CD4-positive, CD25-positive, alpha-beta regulatory T cell (primary cell): Measurements from ENCODE around the gene FBRS. TPM values are rescaled to one million over a fixed set of nuclear protein-coding genes. Genes with fewer than 3 reads are reported as not detected.
"Not testable (repeated sequence)": the region's sequence is repeated elsewhere in the genome, so short reads cannot be mapped to it uniquely, and the experiment has no call there.

Experiments
- ATAC-seq, 2 donors: fragments of 150-1000 bp; cut with Tn5 transposase; one replicate each; pipeline ENCODE4 v1.10.0; 2021; ENCODE audit warnings: low read depth in 2 of 2, moderate number of reproducible peaks in 2 of 2, moderate library complexity in 1 of 2
- DNase-seq, 3 donors: peaks; one replicate each; pipeline versions ENCODE4 v3.0.0 to v3.0.0-alpha.2; 2012 to 2022; ENCODE audit warnings: mixed read lengths in 1 of 3
- H3K27ac ChIP-seq: one replicate; pipeline ENCODE4 v1.7.0; 2013; ENCODE audit warnings: mild to moderate bottlenecking, low read length; ENCODE audit not compliant: insufficient read depth, poor library complexity, severe bottlenecking
- H3K27me3 ChIP-seq: one replicate; pipeline ENCODE4 v1.7.0; 2013; ENCODE audit warnings: low read length; ENCODE audit not compliant: control insufficient read depth, insufficient read depth
- H3K36me3 ChIP-seq: one replicate; pipeline ENCODE4 v1.7.0; 2013; ENCODE audit warnings: mild to moderate bottlenecking, low read length, moderate library complexity; ENCODE audit not compliant: control insufficient read depth, insufficient read depth
- H3K4me1 ChIP-seq: 2 replicates; pipeline ENCODE4 v1.7.0; 2013; ENCODE audit warnings: mild to moderate bottlenecking, low read length; ENCODE audit not compliant: insufficient read depth, control insufficient read depth, poor library complexity, severe bottlenecking
- H3K4me3 ChIP-seq: one replicate; pipeline ENCODE4 v1.7.0; 2013; ENCODE audit warnings: low read depth, mild to moderate bottlenecking, low read length, moderate library complexity
- H3K9me3 ChIP-seq, 2 experiments: 1 replicate in 1 of 2; 2 replicates in 1 of 2; pipeline ENCODE4 v1.7.0; 2013; ENCODE audit warnings: low read length in 2 of 2, mild to moderate bottlenecking in 1 of 2, moderate library complexity in 1 of 2; ENCODE audit not compliant: control insufficient read depth in 2 of 2
- H3K27ac Mint-ChIP-seq, 3 donors: one replicate each; pipeline ENCODE4 v1.8.0; 2020 to 2022; ENCODE audit warnings: mild to moderate bottlenecking in 3 of 3, mixed read lengths in 3 of 3, moderate library complexity in 2 of 3
- H3K27me3 Mint-ChIP-seq: one replicate; pipeline ENCODE4 v1.8.0; 2022; ENCODE audit warnings: mild to moderate bottlenecking, mixed read lengths
- H3K36me3 Mint-ChIP-seq: one replicate; pipeline ENCODE4 v1.8.0; 2020; ENCODE audit warnings: mixed read lengths
- H3K4me1 Mint-ChIP-seq, 4 donors: one replicate each; pipeline ENCODE4 v1.8.0; 2020 to 2022; ENCODE audit warnings: mixed read lengths in 4 of 4, mild to moderate bottlenecking in 1 of 4
- H3K4me3 Mint-ChIP-seq, 4 donors: one replicate each; pipeline ENCODE4 v1.8.0; 2020 to 2022; ENCODE audit warnings: mild to moderate bottlenecking in 4 of 4, mixed read lengths in 4 of 4, moderate library complexity in 3 of 4
- H3K9me3 Mint-ChIP-seq, 7 donors: one replicate each; pipeline ENCODE4 v1.8.0; 2020 to 2022; ENCODE audit warnings: mixed read lengths in 7 of 7, mild to moderate bottlenecking in 3 of 7, moderate library complexity in 2 of 7
- polyA plus RNA-seq, 4 donors: library from polyadenylated mRNA; unstranded; fragments of 300-500 nt; fragmentation: Illumina TruSeq; gene quantifications; one replicate each; pipeline ENCODE4 v1.2.3, GENCODE V29; 2021
- total RNA-seq: library from RNA; stranded (reverse); gene quantifications from one replicate; pipeline ENCODE4 v1.2.3, GENCODE V29; 2022

The FBRS gene
- total and polyA plus RNA-seq, 5 donors from 2014 or later, result 2.3 to 179 (median 3.3) TPM

GRCh38 chr16:30620169-30620568 lies 38.1 kb upstream of the FBRS start:
- no peak for ATAC-seq
- H3K27me3 Mint-ChIP-seq, result peaks cover 37% of the 10 kb centered on the region
- no peaks in the 10 kb centered on the region for H3K4me1 ChIP-seq
- H3K27ac Mint-ChIP-seq, result no peak overlapping the region
- H3K36me3 ChIP-seq, result no peaks in the 10 kb centered on the region
- peaks cover 8% of the 10 kb centered on the region for H3K27me3 ChIP-seq
- no peaks in the 10 kb centered on the region for H3K9me3 ChIP-seq
- DNase-seq, result no peak
- no peaks in the 10 kb centered on the region for H3K36me3 Mint-ChIP-seq
- H3K4me3 Mint-ChIP-seq, result no peak overlapping the region
- no peaks in the 10 kb centered on the region for H3K4me1 Mint-ChIP-seq
- no peak overlapping the region for H3K27ac ChIP-seq
- H3K9me3 Mint-ChIP-seq, result peaks cover 0 to 1% (median 0%) of the 10 kb centered on the region in 7 donors
- no peak overlapping the region for H3K4me3 ChIP-seq

GRCh38 chr16:30621765-30622164 lies 36.5 kb upstream of the FBRS start:
- Mint-ChIP-seq H3K36me3 (no peaks in the 10 kb centered on the region), H3K4me3 (no peak overlapping the region), H3K27ac (no peak overlapping the region), H3K9me3 (peaks cover 0 to 1% (median 0%) of the 10 kb centered on the region in 7 donors), H3K27me3 (peaks cover 37% of the 10 kb centered on the region), H3K4me1 (no peaks in the 10 kb centered on the region)
- ATAC-seq (no peak), DNase-seq (no peak)
- Histone ChIP-seq H3K9me3 (no peaks in the 10 kb centered on the region), H3K4me1 (no peaks in the 10 kb centered on the region), H3K36me3 (no peaks in the 10 kb centered on the region), H3K27ac (no peak overlapping the region), H3K4me3 (no peak overlapping the region), H3K27me3 (peaks cover 8% of the 10 kb centered on the region)

GRCh38 chr16:30622455-30623032 lies 35.7 kb upstream of the FBRS start:
- Mint-ChIP-seq H3K27me3 (peaks cover 37% of the 10 kb centered on the region), H3K4me1 (no peaks in the 10 kb centered on the region), H3K9me3 (peaks cover 0 to 1% (median 0%) of the 10 kb centered on the region in 7 donors), H3K4me3 (peak overlapping the region in 1 of 4 donors; percentile 10), H3K27ac (no peak overlapping the region), H3K36me3 (no peaks in the 10 kb centered on the region)
- Histone ChIP-seq H3K27ac (no peak overlapping the region), H3K4me1 (no peaks in the 10 kb centered on the region), H3K36me3 (no peaks in the 10 kb centered on the region), H3K9me3 (no peaks in the 10 kb centered on the region), H3K27me3 (peaks cover 8% of the 10 kb centered on the region), H3K4me3 (no peak overlapping the region)
- ATAC-seq, result no peak
- no peak for DNase-seq

- peaks cover 3% of the 10 kb centered on the region for H3K4me1 ChIP-seq
- Mint-ChIP-seq H3K27ac (no peak overlapping the region), H3K4me1 (peaks cover 2 to 3% (median 2%) of the 10 kb centered on the region in 4 donors), H3K36me3 (no peaks in the 10 kb centered on the region), H3K27me3 (peaks cover 39% of the 10 kb centered on the region), H3K9me3 (peaks cover 0 to 1% (median 0%) of the 10 kb centered on the region in 7 donors), H3K4me3 (no peak overlapping the region)
- DNase-seq (no peak), ATAC-seq (no peak)
- H3K27ac ChIP-seq, result no peak overlapping the region
- no peak overlapping the region for H3K4me3 ChIP-seq
- peaks cover 8% of the 10 kb centered on the region for H3K27me3 ChIP-seq
- H3K36me3 ChIP-seq, result no peaks in the 10 kb centered on the region
- H3K9me3 ChIP-seq, result no peaks in the 10 kb centered on the region
These were observed 34.5 kb upstream of the FBRS start for GRCh38 chr16:30623536-30624283.

- no peak for ATAC-seq
- H3K4me3 ChIP-seq, result no peak overlapping the region
- no peaks in the 10 kb centered on the region for H3K36me3 ChIP-seq
- H3K27ac Mint-ChIP-seq, result no peak overlapping the region
- H3K9me3 Mint-ChIP-seq, result peaks cover 0 to 1% (median 0%) of the 10 kb centered on the region in 7 donors
- H3K27ac ChIP-seq, result no peak overlapping the region
- no peaks in the 10 kb centered on the region for H3K36me3 Mint-ChIP-seq
- H3K4me3 Mint-ChIP-seq, result no peak overlapping the region
- peaks cover 27% of the 10 kb centered on the region for H3K27me3 Mint-ChIP-seq
- no peak for DNase-seq
- peaks cover 3% of the 10 kb centered on the region for H3K4me1 ChIP-seq
- H3K27me3 ChIP-seq, result peaks cover 2% of the 10 kb centered on the region
- H3K9me3 ChIP-seq, result no peaks in the 10 kb centered on the region
- peaks cover 4 to 7% (median 4%) of the 10 kb centered on the region in 4 donors for H3K4me1 Mint-ChIP-seq
These were observed 32.0 kb upstream of the FBRS start for GRCh38 chr16:30626236-30626635.

- Mint-ChIP-seq H3K4me1 (peaks cover 4 to 9% (median 5%) of the 10 kb centered on the region in 4 donors), H3K9me3 (no peaks in the 10 kb centered on the region), H3K36me3 (no peaks in the 10 kb centered on the region), H3K4me3 (peak overlapping the region; percentile 45 to 82 (median 74)), H3K27ac (peak overlapping the region in 2 of 3 donors; percentile 59 to 85), H3K27me3 (peaks cover 5% of the 10 kb centered on the region)
- peak overlapping the region; percentile 70 for H3K4me3 ChIP-seq
- H3K9me3 ChIP-seq, result no peaks in the 10 kb centered on the region
- ATAC-seq (peak; percentile 87 to 89), DNase-seq (peak; percentile 74 to 84 (median 81))
- peak overlapping the region; percentile 42 for H3K27ac ChIP-seq
- peaks cover 3% of the 10 kb centered on the region for H3K4me1 ChIP-seq
- no peaks in the 10 kb centered on the region for H3K36me3 ChIP-seq
- H3K27me3 ChIP-seq, result no peaks in the 10 kb centered on the region
These were observed 29.3 kb upstream of the FBRS start for GRCh38 chr16:30628628-30629540.

GRCh38 chr16:30632454-30632853 lies 25.8 kb upstream of the FBRS start:
- H3K27ac Mint-ChIP-seq, H3K4me1 ChIP-seq, H3K4me3 ChIP-seq, H3K27ac ChIP-seq, H3K36me3 ChIP-seq, H3K9me3 ChIP-seq, H3K9me3 Mint-ChIP-seq, H3K36me3 Mint-ChIP-seq, DNase-seq, ATAC-seq, H3K27me3 ChIP-seq: not testable (repeated sequence)
- Mint-ChIP-seq H3K4me3 (peak overlapping the region in 1 of 4 donors; percentile 41), H3K27me3 (peaks cover 16% of the 10 kb centered on the region), H3K4me1 (peaks cover 9 to 24% (median 17%) of the 10 kb centered on the region in 4 donors)
